Psoas muscle (tissue), 7 donors: Measurements from ENCODE around the gene FKBP1A. TPM values are rescaled to one million over a fixed set of nuclear protein-coding genes. Genes with fewer than 3 reads are reported as not detected.

Experiments
- polyA plus RNA-seq, 3 donors: library from polyadenylated mRNA; stranded (reverse); fragments of 200-250 nt; gene quantifications; one replicate each; pipeline ENCODE4 v1.2.3, GENCODE V29; 2013
- total RNA-seq, 4 donors: library from RNA; stranded (reverse); fragmentation: NEBNext Ultra II Directional in 2 of 4; extraction: Animal tissue kit (Norgen Biotek cat#: 25700) in 2 of 4; gene quantifications; one replicate each; pipeline versions ENCODE4 v1.2.1 to v1.2.4, GENCODE V29; 2021 to 2023
- donor health status: healthy with polysubstance abuse.
- donor health status: DM: no; HTN: no; CAD: no; lungs with moderate emphysema.
- donor health status: Bipolar disorder and iron deficiency.
- donor health status: healthy.
- donor health status: DM: no; HTN: no; CAD: no.
- donor health status: DM: no; HTN: no; CAD: no.
- donor health status: DM: yes; HTN: yes; CAD: no.

The FKBP1A gene
- total and polyA plus RNA-seq, 7 donors: 78.4 to 503 (median 116) TPM

Other genes starting within 250 kb of the FKBP1A start
- gene TMEM74B, start 208.1 kb downstream of the FKBP1A start, total RNA-seq: 1 to 10 TPM in 1 of 4 donors, under 1 TPM in 3; 0.22 to 2.1 (median 0.57) TPM
- 1 to 10 TPM in 1 of 3 donors, under 1 TPM in 2; 0.53 to 1.1 (median 0.67) TPM for gene TMEM74B, start 208.1 kb downstream of the FKBP1A start, polyA plus RNA-seq
- gene C20orf202, start 189.6 kb downstream of the FKBP1A start, total RNA-seq: under 1 TPM in 3 of 4 donors, not detected in 1; 0.15 to 0.32 (median 0.24) TPM
- gene C20orf202, start 189.6 kb downstream of the FKBP1A start, polyA plus RNA-seq: under 1 TPM; 0.05 to 0.10 (median 0.09) TPM
- gene RAD21L1, start 167.0 kb downstream of the FKBP1A start, total RNA-seq: not detected
- gene RAD21L1, start 167.0 kb downstream of the FKBP1A start, polyA plus RNA-seq: not detected
- 1 to 10 TPM; 2.7 to 9.3 (median 5.2) TPM for gene SNPH, start 126.8 kb downstream of the FKBP1A start, total RNA-seq
- 1 to 10 TPM; 1.0 to 4.8 (median 2.2) TPM for gene SNPH, start 126.8 kb downstream of the FKBP1A start, polyA plus RNA-seq
- 1 to 10 TPM; 1.6 to 3.2 (median 1.9) TPM for gene SDCBP2, start 63.9 kb downstream of the FKBP1A start, total RNA-seq
- 10 to 100 TPM in 1 of 3 donors, 1 to 10 TPM in 2; 1.9 to 10.5 (median 2.2) TPM for gene SDCBP2, start 63.9 kb downstream of the FKBP1A start, polyA plus RNA-seq
- gene NSFL1C, start 73.8 kb upstream of the FKBP1A start, total RNA-seq: 100 to 1,000 TPM in 3 of 4 donors, 10 to 100 TPM in 1; 99.9 to 135 (median 118) TPM
- gene NSFL1C, start 73.8 kb upstream of the FKBP1A start, polyA plus RNA-seq: 100 to 1,000 TPM in 2 of 3 donors, 10 to 100 TPM in 1; 82.8 to 126 (median 107) TPM
- 1 to 10 TPM; 1.1 to 1.8 (median 1.1) TPM for gene SIRPB2, start 98.4 kb upstream of the FKBP1A start, total RNA-seq
- gene SIRPB2, start 98.4 kb upstream of the FKBP1A start, polyA plus RNA-seq: under 1 TPM; 0.18 to 0.39 (median 0.27) TPM
- not detected for gene SIRPD, start 164.7 kb upstream of the FKBP1A start, total RNA-seq
- gene SIRPD, start 164.7 kb upstream of the FKBP1A start, polyA plus RNA-seq: not detected
- gene SIRPB1, start 227.0 kb upstream of the FKBP1A start, total RNA-seq: 1 to 10 TPM in 3 of 4 donors, under 1 TPM in 1; 0.50 to 3.6 (median 1.5) TPM
- gene SIRPB1, start 227.0 kb upstream of the FKBP1A start, polyA plus RNA-seq: under 1 TPM; 0.03 to 0.74 (median 0.73) TPM